ENCODE data around the gene GMFB.

The GMFB gene

GRCh38 chr14:54425537-54426274 is 63.1 kb downstream of the GMFB start:
- no peak for DNase-seq (ENCODE audit: low read depth)

- no peak for DNase-seq (ENCODE audit: low read depth)
Measured at GRCh38 chr14:54425068-54425467, 63.7 kb downstream of the GMFB start.
